ENCODE data around the gene ATOH8. TPM values are rescaled to one million over a fixed set of nuclear protein-coding genes. Genes with fewer than 3 reads are reported as not detected.

ATOH8 gene
- total RNA-seq, 2 experiments from 2014 or later: not detected

- no peak overlapping the region for H3K4me3 ChIP-seq (ENCODE audit: low read length)
- H3K4me3 Mint-ChIP-seq: no peak overlapping the region
- H3K9me3 Mint-ChIP-seq: no peaks in the 10 kb centered on the region
- no peak for ATAC-seq (ENCODE audit: poor library complexity)
- peaks cover 27% of the 10 kb centered on the region for H3K4me1 Mint-ChIP-seq (ENCODE audit: low read depth)
- no peak overlapping the region for H3K27ac Mint-ChIP-seq
- H3K36me3 ChIP-seq (ENCODE audit: insufficient read depth, low read length): no peaks in the 10 kb centered on the region
- H3K27me3 Mint-ChIP-seq: peaks cover 86% of the 10 kb centered on the region
- peaks cover 26% of the 10 kb centered on the region for H3K4me1 ChIP-seq (ENCODE audit: insufficient read depth, low read length)
- peaks cover 0 to 11% of the 10 kb centered on the region in 2 experiments for H3K9me3 ChIP-seq (ENCODE audit: control insufficient read depth in 1 of 2, insufficient read depth in 1 of 2, low read length in 2 of 2)
- H3K36me3 Mint-ChIP-seq (ENCODE audit: low read depth): no peaks in the 10 kb centered on the region
- ChIA-PET CTCF (no interaction called here), POLR2A (no interaction called here)
- TF ChIP-seq, protein P1, sequence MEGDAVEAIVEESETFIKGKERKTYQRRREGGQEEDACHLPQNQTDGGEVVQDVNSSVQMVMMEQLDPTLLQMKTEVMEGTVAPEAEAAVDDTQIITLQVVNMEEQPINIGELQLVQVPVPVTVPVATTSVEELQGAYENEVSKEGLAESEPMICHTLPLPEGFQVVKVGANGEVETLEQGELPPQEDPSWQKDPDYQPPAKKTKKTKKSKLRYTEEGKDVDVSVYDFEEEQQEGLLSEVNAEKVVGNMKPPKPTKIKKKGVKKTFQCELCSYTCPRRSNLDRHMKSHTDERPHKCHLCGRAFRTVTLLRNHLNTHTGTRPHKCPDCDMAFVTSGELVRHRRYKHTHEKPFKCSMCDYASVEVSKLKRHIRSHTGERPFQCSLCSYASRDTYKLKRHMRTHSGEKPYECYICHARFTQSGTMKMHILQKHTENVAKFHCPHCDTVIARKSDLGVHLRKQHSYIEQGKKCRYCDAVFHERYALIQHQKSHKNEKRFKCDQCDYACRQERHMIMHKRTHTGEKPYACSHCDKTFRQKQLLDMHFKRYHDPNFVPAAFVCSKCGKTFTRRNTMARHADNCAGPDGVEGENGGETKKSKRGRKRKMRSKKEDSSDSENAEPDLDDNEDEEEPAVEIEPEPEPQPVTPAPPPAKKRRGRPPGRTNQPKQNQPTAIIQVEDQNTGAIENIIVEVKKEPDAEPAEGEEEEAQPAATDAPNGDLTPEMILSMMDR (IDR thresholded peaks at IDR 0.05): no peak
- intact Hi-C loops (cut with DNase I, micrococcal nuclease): no loop called here
- peaks cover 60 to 61% of the 10 kb centered on the region in 2 experiments for H3K27me3 ChIP-seq (ENCODE audit: control insufficient read depth in 1 of 2, insufficient read depth in 2 of 2, low read length in 2 of 2)
- no peak for DNase-seq
- no peak overlapping the region for H3K27ac ChIP-seq (ENCODE audit: low read depth in 1 of 2, low read length in 2 of 2)
These were observed 2.4 kb downstream of the ATOH8 start for GRCh38 chr2:85756195-85756594.

GRCh38 chr2:85756822-85757435 is 3.1 kb downstream of the ATOH8 start:
- H3K27me3 ChIP-seq (ENCODE audit: control insufficient read depth in 1 of 2, insufficient read depth in 2 of 2, low read length in 2 of 2): peaks cover 54 to 57% of the 10 kb centered on the region in 2 experiments
- no peaks in the 10 kb centered on the region for H3K36me3 ChIP-seq (ENCODE audit: insufficient read depth, low read length)
- no peaks in the 10 kb centered on the region for H3K36me3 Mint-ChIP-seq (ENCODE audit: low read depth)
- H3K4me3 Mint-ChIP-seq: no peak overlapping the region
- POLR2A ChIA-PET: no interaction called here
- no peak overlapping the region for H3K27ac ChIP-seq (ENCODE audit: low read depth in 1 of 2, low read length in 2 of 2)
- TF ChIP-seq, protein P1 (IDR thresholded peaks at IDR 0.05): no peak
- H3K9me3 Mint-ChIP-seq: no peaks in the 10 kb centered on the region
- peaks cover 26% of the 10 kb centered on the region for H3K4me1 ChIP-seq (ENCODE audit: insufficient read depth, low read length)
- ATAC-seq (ENCODE audit: poor library complexity): no peak
- intact Hi-C loops (cut with DNase I, micrococcal nuclease): no loop called here
- H3K4me3 ChIP-seq (ENCODE audit: low read length): no peak overlapping the region
- no peak overlapping the region for H3K27ac Mint-ChIP-seq
- H3K4me1 Mint-ChIP-seq (ENCODE audit: low read depth): peaks cover 21% of the 10 kb centered on the region
- H3K27me3 Mint-ChIP-seq: peaks cover 81% of the 10 kb centered on the region
- no peak for DNase-seq
- CTCF ChIA-PET: interaction anchor here (0.6 kb wide), 1 partner anchor 46 kb away, joined by 3 read pairs; no protein-coding TSS in a partner anchor
- H3K9me3 ChIP-seq (ENCODE audit: control insufficient read depth in 1 of 2, insufficient read depth in 1 of 2, low read length in 2 of 2): peaks cover 0 to 11% of the 10 kb centered on the region in 2 experiments

- peaks cover 78% of the 10 kb centered on the region for H3K27me3 Mint-ChIP-seq
- intact Hi-C loops (cut with DNase I, micrococcal nuclease): no loop called here
These were observed 4.1 kb downstream of the ATOH8 start for GRCh38 chr2:85757860-85758259.

More at GRCh38 chr2:85757860-85758259, 4.1 kb downstream of the ATOH8 start:
- ATAC-seq (ENCODE audit: poor library complexity): no peak
- ChIA-PET CTCF (no interaction called here), POLR2A (no interaction called here)
- Histone ChIP-seq H3K9me3 (ENCODE audit: control insufficient read depth in 1 of 2, insufficient read depth in 1 of 2, low read length in 2 of 2) (peaks cover 0 to 11% of the 10 kb centered on the region in 2 experiments), H3K4me1 (ENCODE audit: insufficient read depth, low read length) (peaks cover 26% of the 10 kb centered on the region), H3K4me3 (ENCODE audit: low read length) (no peak overlapping the region), H3K27me3 (ENCODE audit: control insufficient read depth in 1 of 2, insufficient read depth in 2 of 2, low read length in 2 of 2) (peaks cover 44 to 48% of the 10 kb centered on the region in 2 experiments), H3K27ac (ENCODE audit: low read depth in 1 of 2, low read length in 2 of 2) (no peak overlapping the region), H3K36me3 (ENCODE audit: insufficient read depth, low read length) (no peaks in the 10 kb centered on the region)
- Mint-ChIP-seq H3K4me3 (no peak overlapping the region), H3K36me3 (ENCODE audit: low read depth) (no peaks in the 10 kb centered on the region), H3K9me3 (no peaks in the 10 kb centered on the region), H3K4me1 (ENCODE audit: low read depth) (peaks cover 18% of the 10 kb centered on the region), H3K27ac (no peak overlapping the region)
- DNase-seq: no peak
- TF ChIP-seq, protein P1 (IDR thresholded peaks at IDR 0.05): no peak
